ENCODE results near the gene RABL3. TPM values are rescaled to one million over a fixed set of nuclear protein-coding genes. Genes with fewer than 3 reads are reported as not detected.
"Not testable (repeated sequence)": the region's sequence is repeated elsewhere in the genome, so short reads cannot be mapped to it uniquely, and the experiment has no call there.

RABL3 gene
- total RNA-seq, 1 donor from 2014 or later = 29.3 TPM

- H3K27ac Mint-ChIP-seq = no peak overlapping the region
- H3K4me1 Mint-ChIP-seq = peaks cover 30% of the 10 kb centered on the region
- no peak for DNase-seq
- H3K4me3 Mint-ChIP-seq = no peak overlapping the region
- intact Hi-C loops (cut with micrococcal nuclease) = no loop called here
- peaks cover 10% of the 10 kb centered on the region for H3K36me3 Mint-ChIP-seq (ENCODE audit: low read depth)
- H3K27me3 Mint-ChIP-seq = no peaks in the 10 kb centered on the region
- H3K9me3 Mint-ChIP-seq = no peaks in the 10 kb centered on the region
These were observed 23.6 kb upstream of the RABL3 start for GRCh38 chr3:120765830-120766493.

DNA sequence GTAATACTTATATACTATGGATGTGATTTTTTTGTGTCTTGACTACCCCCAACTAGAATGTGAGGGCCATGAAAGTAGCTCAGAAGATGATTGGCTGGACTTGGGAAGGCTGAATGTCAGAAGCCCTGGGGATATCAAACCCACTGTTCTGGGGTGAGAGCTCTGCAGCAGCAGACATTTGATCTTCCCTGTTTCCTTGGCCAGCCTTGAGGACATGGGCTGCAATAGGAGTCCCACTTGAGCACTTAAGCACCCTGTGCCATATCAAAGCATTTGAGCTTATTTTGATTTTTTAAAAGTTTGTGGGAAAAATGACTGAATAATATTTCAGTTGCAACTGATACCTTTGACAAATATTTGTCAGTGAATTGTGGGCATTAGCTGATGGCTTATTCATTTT, 21.9 kb upstream of the RABL3 start:
- Mint-ChIP-seq H3K9me3 (no peaks in the 10 kb centered on the region), H3K36me3 (ENCODE audit: low read depth) (peaks cover 10% of the 10 kb centered on the region), H3K27me3 (no peaks in the 10 kb centered on the region), H3K4me3 (no peak overlapping the region), H3K27ac (no peak overlapping the region), H3K4me1 (peaks cover 32% of the 10 kb centered on the region)
- no peak for DNase-seq
- intact Hi-C loops (cut with micrococcal nuclease) = no loop called here

- Mint-ChIP-seq H3K36me3 (ENCODE audit: low read depth) (peaks cover 16% of the 10 kb centered on the region), H3K9me3 (no peaks in the 10 kb centered on the region), H3K27ac (no peak overlapping the region), H3K4me3 (no peak overlapping the region), H3K4me1 (peaks cover 32% of the 10 kb centered on the region), H3K27me3 (no peaks in the 10 kb centered on the region)
- no peak for DNase-seq
- intact Hi-C loops (cut with micrococcal nuclease) = no loop called here
These were observed 21.3 kb upstream of the RABL3 start for GRCh38 chr3:120763601-120764000.

DNA sequence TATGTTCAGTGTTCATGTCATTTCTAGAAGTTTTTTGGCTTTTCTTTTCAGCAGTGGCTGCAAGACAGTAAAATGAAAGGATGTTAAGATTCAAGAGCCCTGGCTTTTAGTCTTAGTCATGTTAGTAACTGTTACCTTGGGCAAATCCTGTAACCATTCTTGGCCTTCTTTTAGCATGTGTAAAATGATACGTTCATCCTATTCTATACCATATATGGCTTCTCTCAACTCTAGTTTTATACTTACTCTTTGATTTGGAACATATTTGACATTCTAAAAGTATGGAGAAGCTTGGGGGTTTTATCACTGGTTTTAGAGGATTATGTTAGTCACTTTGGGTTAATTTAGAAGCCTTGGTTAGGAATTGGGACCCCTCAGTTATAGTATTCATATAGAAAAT, 20.3 kb upstream of the RABL3 start:
- H3K27ac Mint-ChIP-seq = no peak overlapping the region
- no peak for DNase-seq
- H3K9me3 Mint-ChIP-seq = peaks cover under 1% of the 10 kb centered on the region
- intact Hi-C loops (cut with micrococcal nuclease) = no loop called here
- no peak overlapping the region for H3K4me3 Mint-ChIP-seq
- no peaks in the 10 kb centered on the region for H3K27me3 Mint-ChIP-seq
- peaks cover 31% of the 10 kb centered on the region for H3K4me1 Mint-ChIP-seq
- peaks cover 17% of the 10 kb centered on the region for H3K36me3 Mint-ChIP-seq (ENCODE audit: low read depth)

GRCh38 chr3:120758551-120758950, 16.2 kb upstream of the RABL3 start:
- intact Hi-C loops (cut with micrococcal nuclease); DNase-seq; H3K27ac Mint-ChIP-seq; H3K9me3 Mint-ChIP-seq; H3K4me3 Mint-ChIP-seq; H3K27me3 Mint-ChIP-seq: not testable (repeated sequence)
- H3K36me3 Mint-ChIP-seq (ENCODE audit: low read depth) = peaks cover 39% of the 10 kb centered on the region
- H3K4me1 Mint-ChIP-seq = peaks cover 19% of the 10 kb centered on the region

DNA sequence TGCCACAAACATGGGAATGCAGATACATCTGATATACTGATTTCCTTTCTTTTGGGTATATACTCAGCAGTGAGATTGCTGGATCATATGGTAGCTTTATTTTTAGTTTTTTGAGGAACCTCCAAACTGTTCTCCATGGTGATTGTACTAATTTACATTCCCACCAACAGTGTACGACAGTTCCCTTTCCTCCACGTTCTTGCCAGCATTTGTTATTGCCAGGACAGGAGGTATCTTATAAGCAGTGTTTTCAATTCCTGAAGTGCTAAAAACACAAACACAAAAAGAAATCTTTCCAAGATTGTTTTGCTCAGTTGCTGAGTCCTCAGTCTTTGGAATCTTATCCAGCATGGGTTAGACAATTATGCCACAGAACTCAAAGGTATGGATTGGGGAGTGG, 13.7 kb upstream of the RABL3 start:
- H3K36me3 Mint-ChIP-seq (ENCODE audit: low read depth) = peaks cover 50% of the 10 kb centered on the region
- peaks cover 9% of the 10 kb centered on the region for H3K9me3 Mint-ChIP-seq
- no peak overlapping the region for H3K4me3 Mint-ChIP-seq
- no peak for DNase-seq
- H3K27me3 Mint-ChIP-seq = no peaks in the 10 kb centered on the region
- H3K27ac Mint-ChIP-seq = no peak overlapping the region
- intact Hi-C loops (cut with micrococcal nuclease) = no loop called here
- peaks cover 6% of the 10 kb centered on the region for H3K4me1 Mint-ChIP-seq

DNA sequence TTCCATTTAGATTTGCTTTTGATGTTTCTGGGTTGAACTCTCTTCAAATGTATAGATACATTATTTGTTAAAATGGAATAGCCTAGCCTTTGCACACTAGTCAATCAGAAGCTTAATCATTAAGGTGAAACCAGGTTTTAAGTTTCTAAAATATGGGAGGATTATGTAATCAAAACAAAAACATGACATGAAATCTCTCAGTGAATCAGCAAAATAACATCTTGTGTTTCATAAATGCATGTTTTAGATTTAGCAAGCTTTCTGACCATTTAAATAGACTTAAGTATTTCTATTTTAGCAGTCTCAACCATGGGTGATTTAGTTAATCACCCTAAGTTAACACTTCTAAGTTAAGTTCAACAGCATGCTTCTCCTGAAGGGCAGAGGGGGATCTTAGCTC, 11.5 kb upstream of the RABL3 start:
- Mint-ChIP-seq H3K4me3 (no peak overlapping the region), H3K36me3 (ENCODE audit: low read depth) (peaks cover 53% of the 10 kb centered on the region), H3K9me3 (peaks cover 9% of the 10 kb centered on the region), H3K4me1 (peaks cover 2% of the 10 kb centered on the region), H3K27me3 (no peaks in the 10 kb centered on the region), H3K27ac (no peak overlapping the region)
- intact Hi-C loops (cut with micrococcal nuclease) = no loop called here
- DNase-seq = no peak

DNA sequence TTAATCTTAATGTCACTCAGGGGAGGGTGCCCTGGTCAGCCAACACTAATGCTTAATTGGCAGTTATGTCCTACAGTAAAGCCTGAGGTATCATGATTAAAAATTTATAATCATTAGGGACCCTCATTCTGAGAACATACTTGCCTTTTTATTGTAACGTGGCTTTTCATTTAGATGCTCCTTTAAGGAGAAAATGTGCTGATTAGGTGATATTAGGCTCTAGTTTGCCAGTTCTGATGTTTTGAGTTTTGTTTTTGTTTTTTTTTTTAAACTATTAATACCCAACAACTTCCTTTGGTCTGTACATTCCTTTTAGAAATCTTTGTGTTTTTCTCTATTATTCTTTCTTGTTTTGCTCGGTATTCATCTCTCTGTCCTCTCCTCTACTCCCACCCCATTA, 10.5 kb upstream of the RABL3 start:
- intact Hi-C loops (cut with micrococcal nuclease) = no loop called here
- DNase-seq = no peak
- Mint-ChIP-seq H3K9me3 (peaks cover 9% of the 10 kb centered on the region), H3K27me3 (no peaks in the 10 kb centered on the region), H3K36me3 (ENCODE audit: low read depth) (peaks cover 48% of the 10 kb centered on the region), H3K4me1 (peaks cover 2% of the 10 kb centered on the region), H3K27ac (no peak overlapping the region), H3K4me3 (no peak overlapping the region)

- peaks cover 48% of the 10 kb centered on the region for H3K36me3 Mint-ChIP-seq (ENCODE audit: low read depth)
- no peak overlapping the region for H3K4me3 Mint-ChIP-seq
These were observed 9.9 kb upstream of the RABL3 start for GRCh38 chr3:120752230-120752629.

DNA sequence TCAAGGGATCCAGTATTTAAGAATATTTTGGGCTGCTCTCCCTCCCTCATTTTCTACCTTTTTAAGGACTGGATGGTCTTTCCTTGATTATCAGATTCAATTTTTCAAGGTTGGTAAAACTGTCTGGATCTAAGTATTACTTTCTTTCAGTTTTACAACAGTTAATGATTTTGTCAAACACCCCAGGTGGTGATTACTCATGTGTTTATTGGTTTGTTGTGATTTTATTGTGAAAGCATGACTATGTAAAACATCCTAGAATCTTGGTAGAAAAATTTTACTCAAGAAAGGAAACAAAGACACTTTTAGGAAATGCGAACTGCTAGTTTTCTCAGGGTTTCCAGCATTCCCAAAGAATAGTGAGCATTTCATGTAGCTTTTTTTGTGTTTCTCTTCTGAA, 7.5 kb upstream of the RABL3 start:
- Mint-ChIP-seq H3K4me1 (peaks cover under 1% of the 10 kb centered on the region), H3K4me3 (no peak overlapping the region), H3K9me3 (no peaks in the 10 kb centered on the region), H3K27me3 (no peaks in the 10 kb centered on the region), H3K36me3 (ENCODE audit: low read depth) (peaks cover 34% of the 10 kb centered on the region), H3K27ac (no peak overlapping the region)
- DNase-seq = no peak
- intact Hi-C loops (cut with micrococcal nuclease) = no loop called here

More at GRCh38 chr3:120752230-120752629, 9.9 kb upstream of the RABL3 start:
- intact Hi-C loops (cut with micrococcal nuclease) = no loop called here
- H3K27ac Mint-ChIP-seq = no peak overlapping the region
- no peak for DNase-seq
- peaks cover 2% of the 10 kb centered on the region for H3K4me1 Mint-ChIP-seq
- H3K9me3 Mint-ChIP-seq = peaks cover 5% of the 10 kb centered on the region
- no peaks in the 10 kb centered on the region for H3K27me3 Mint-ChIP-seq

GRCh38 chr3:120745466-120745865, 3.1 kb upstream of the RABL3 start:
- Mint-ChIP-seq H3K27ac (no peak overlapping the region), H3K27me3 (peaks cover 2% of the 10 kb centered on the region), H3K4me1 (peaks cover 25% of the 10 kb centered on the region), H3K36me3 (ENCODE audit: low read depth) (peaks cover 16% of the 10 kb centered on the region), H3K9me3 (no peaks in the 10 kb centered on the region), H3K4me3 (no peak overlapping the region)
- intact Hi-C loops (cut with micrococcal nuclease) = no loop called here
- DNase-seq = no peak

DNA sequence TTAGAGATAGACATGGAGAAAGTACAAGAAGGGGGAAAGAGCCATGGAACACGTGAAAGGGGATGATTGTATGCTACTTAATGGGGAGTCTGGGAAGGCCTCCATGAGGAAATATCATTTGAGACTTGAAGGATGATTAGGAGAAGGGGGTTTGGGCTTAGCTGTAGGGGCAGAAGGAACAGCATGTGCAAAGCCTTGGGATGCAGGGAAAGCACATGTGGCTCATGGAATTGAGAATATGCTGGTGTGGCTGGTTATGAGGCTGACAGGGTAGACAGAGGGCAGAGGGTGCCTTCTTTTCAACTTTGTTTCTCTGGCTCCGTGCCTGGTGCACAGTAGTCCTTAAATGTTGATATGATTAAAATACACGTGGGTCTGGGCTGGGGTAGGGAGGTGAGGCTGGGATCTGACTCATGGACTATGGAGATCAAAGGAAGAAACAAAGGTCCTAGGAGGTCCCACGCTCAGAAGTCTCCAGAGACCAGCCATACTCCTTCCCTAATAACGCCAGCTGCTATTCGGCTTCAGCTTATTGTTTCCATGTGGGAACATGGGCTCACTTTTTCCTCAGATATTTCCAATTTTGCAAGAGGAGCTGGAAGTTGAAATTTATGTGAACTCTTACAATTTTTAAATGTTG, 1.4 kb upstream of the RABL3 start:
- Mint-ChIP-seq H3K36me3 (ENCODE audit: low read depth) (peaks cover 18% of the 10 kb centered on the region), H3K27me3 (peaks cover 2% of the 10 kb centered on the region), H3K4me1 (peaks cover 25% of the 10 kb centered on the region), H3K4me3 (peak overlapping the region; percentile 97), H3K9me3 (no peaks in the 10 kb centered on the region), H3K27ac (peak overlapping the region; percentile 98)
- intact Hi-C loops (cut with micrococcal nuclease) = loop anchor here (2.0 kb wide), 3 partner anchors 31 to 649 kb away; partner anchors contain the start of gene GSK3B
- DNase-seq = no peak

- Mint-ChIP-seq H3K4me1 (peaks cover 25% of the 10 kb centered on the region), H3K27me3 (peaks cover 2% of the 10 kb centered on the region), H3K4me3 (peak overlapping the region; percentile 97), H3K9me3 (no peaks in the 10 kb centered on the region), H3K27ac (peak overlapping the region; percentile 98), H3K36me3 (ENCODE audit: low read depth) (peaks cover 20% of the 10 kb centered on the region)
- no peak for DNase-seq
- intact Hi-C loops (cut with micrococcal nuclease) = loop anchor here (1.0 to 2.0 kb wide), 6 partner anchors 32 to 648 kb away; partner anchors contain the start of genes GSK3B and NDUFB4
These were observed 591 bp upstream of the RABL3 start for GRCh38 chr3:120742849-120743365.

DNA sequence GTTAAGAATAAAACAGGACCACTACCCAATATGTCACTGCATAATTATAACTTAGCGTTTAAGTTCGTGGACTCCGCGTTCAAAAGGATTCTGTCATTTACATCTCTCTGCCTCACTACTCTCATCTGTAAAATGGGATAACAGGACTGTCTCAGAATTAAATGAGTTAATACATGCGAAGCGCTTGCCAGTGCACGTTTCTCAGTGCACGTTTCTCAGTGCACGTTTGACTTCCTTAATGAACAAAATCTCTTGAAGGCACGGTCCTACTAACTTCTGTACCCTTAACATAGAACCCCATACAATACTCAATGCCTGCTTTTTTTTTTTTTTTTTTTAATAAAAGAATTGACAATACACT, 499 bp downstream of the RABL3 start:
- Mint-ChIP-seq H3K27me3 (peaks cover 2% of the 10 kb centered on the region), H3K36me3 (ENCODE audit: low read depth) (peaks cover 27% of the 10 kb centered on the region), H3K4me3 (peak overlapping the region; percentile 97), H3K9me3 (no peaks in the 10 kb centered on the region), H3K4me1 (peaks cover 25% of the 10 kb centered on the region), H3K27ac (peak overlapping the region; percentile 98)
- intact Hi-C loops (cut with micrococcal nuclease) = loop anchor here (1.0 to 2.0 kb wide), 6 partner anchors 33 to 647 kb away; partner anchors contain the start of genes GSK3B and NDUFB4
- DNase-seq = no peak
